ENCODE data around the gene THTPA. TPM values are rescaled to one million over a fixed set of nuclear protein-coding genes. Genes with fewer than 3 reads are reported as not detected.
A peak's percentile ranks its signal among the peaks of the same experiment; 100 is the strongest.

THTPA gene
- total RNA-seq, 2 donors from 2014 or later: 13.0 to 17.0 TPM

GRCh38 chr14:23528555-23528954, 27.5 kb upstream of the THTPA start:
- Histone ChIP-seq H3K36me3 (ENCODE audit: control insufficient read depth, insufficient read depth, low read length) (peaks cover 13% of the 10 kb centered on the region), H3K27ac (ENCODE audit: low read depth, low read length) (no peak overlapping the region), H3K4me1 (ENCODE audit: control insufficient read depth, insufficient read depth, low read length) (no peaks in the 10 kb centered on the region), H3K9ac (ENCODE audit: extremely low read depth, low read length, poor library complexity, severe bottlenecking) (no peak overlapping the region), H3K27me3 (ENCODE audit: control insufficient read depth, insufficient read depth, low read length, poor library complexity, severe bottlenecking) (no peaks in the 10 kb centered on the region), H3K4me3 (ENCODE audit: low read length) (no peak overlapping the region), H3K9me3 (ENCODE audit: control insufficient read depth, low read length) (no peaks in the 10 kb centered on the region)
- Mint-ChIP-seq H3K36me3 (ENCODE audit: low read depth) (peaks cover 36% of the 10 kb centered on the region), H3K4me3 (no peak overlapping the region), H3K4me1 (peaks cover 5% of the 10 kb centered on the region), H3K27ac (peak overlapping the region; percentile 28), H3K27me3 (ENCODE audit: insufficient read depth) (no peaks in the 10 kb centered on the region), H3K9me3 (no peaks in the 10 kb centered on the region)
- WGBS, 2 experiments (ENCODE audit: insufficient coverage in 1 of 2, insufficient read length in 1 of 2): 93 to 100% methylated on average over 1 of the region's 1 CpG
- peak; percentile 82 for DNase-seq
- TF ChIP-seq, protein P1, sequence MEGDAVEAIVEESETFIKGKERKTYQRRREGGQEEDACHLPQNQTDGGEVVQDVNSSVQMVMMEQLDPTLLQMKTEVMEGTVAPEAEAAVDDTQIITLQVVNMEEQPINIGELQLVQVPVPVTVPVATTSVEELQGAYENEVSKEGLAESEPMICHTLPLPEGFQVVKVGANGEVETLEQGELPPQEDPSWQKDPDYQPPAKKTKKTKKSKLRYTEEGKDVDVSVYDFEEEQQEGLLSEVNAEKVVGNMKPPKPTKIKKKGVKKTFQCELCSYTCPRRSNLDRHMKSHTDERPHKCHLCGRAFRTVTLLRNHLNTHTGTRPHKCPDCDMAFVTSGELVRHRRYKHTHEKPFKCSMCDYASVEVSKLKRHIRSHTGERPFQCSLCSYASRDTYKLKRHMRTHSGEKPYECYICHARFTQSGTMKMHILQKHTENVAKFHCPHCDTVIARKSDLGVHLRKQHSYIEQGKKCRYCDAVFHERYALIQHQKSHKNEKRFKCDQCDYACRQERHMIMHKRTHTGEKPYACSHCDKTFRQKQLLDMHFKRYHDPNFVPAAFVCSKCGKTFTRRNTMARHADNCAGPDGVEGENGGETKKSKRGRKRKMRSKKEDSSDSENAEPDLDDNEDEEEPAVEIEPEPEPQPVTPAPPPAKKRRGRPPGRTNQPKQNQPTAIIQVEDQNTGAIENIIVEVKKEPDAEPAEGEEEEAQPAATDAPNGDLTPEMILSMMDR (conservative IDR thresholded peaks at IDR 0.05): peak; percentile 68

DNA sequence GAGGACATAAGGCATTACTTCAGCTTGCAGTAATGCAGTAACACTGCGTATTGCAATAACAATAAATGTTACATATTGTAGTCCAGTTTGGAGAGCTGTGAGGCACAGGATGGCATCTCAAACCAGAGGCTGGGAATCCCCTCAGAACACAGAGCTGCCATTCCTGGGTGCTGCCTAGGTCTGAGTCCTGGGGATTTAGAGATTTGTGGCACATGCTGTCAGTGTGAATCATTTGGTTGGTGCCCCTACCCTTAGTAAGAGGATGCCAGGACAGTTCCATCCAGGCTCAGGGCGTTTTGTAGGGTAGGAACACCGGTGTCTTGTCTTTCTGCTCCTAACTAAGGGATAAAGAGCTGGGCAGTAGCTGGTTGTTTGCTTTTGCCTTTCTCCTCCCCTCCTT, 27.1 kb upstream of the THTPA start:
- H3K27ac Mint-ChIP-seq: no peak overlapping the region
- no peak overlapping the region for H3K27ac ChIP-seq (ENCODE audit: low read depth, low read length)
- no peaks in the 10 kb centered on the region for H3K9me3 Mint-ChIP-seq
- no peak overlapping the region for H3K9ac ChIP-seq (ENCODE audit: extremely low read depth, low read length, poor library complexity, severe bottlenecking)
- H3K4me1 ChIP-seq (ENCODE audit: control insufficient read depth, insufficient read depth, low read length): no peaks in the 10 kb centered on the region
- H3K4me1 Mint-ChIP-seq: peaks cover 5% of the 10 kb centered on the region
- no peaks in the 10 kb centered on the region for H3K27me3 ChIP-seq (ENCODE audit: control insufficient read depth, insufficient read depth, low read length, poor library complexity, severe bottlenecking)
- DNase-seq: no peak
- H3K4me3 Mint-ChIP-seq: no peak overlapping the region
- H3K36me3 Mint-ChIP-seq (ENCODE audit: low read depth): peaks cover 36% of the 10 kb centered on the region
- H3K4me3 ChIP-seq (ENCODE audit: low read length): no peak overlapping the region
- H3K36me3 ChIP-seq (ENCODE audit: control insufficient read depth, insufficient read depth, low read length): peaks cover 13% of the 10 kb centered on the region
- no peaks in the 10 kb centered on the region for H3K9me3 ChIP-seq (ENCODE audit: control insufficient read depth, low read length)
- 85 to 97% methylated on average over 3 of the region's 3 CpGs for WGBS, 2 experiments (ENCODE audit: insufficient coverage in 1 of 2, insufficient read length in 1 of 2)
- H3K27me3 Mint-ChIP-seq (ENCODE audit: insufficient read depth): no peaks in the 10 kb centered on the region
- TF ChIP-seq, protein P1 (conservative IDR thresholded peaks at IDR 0.05): no peak

DNA sequence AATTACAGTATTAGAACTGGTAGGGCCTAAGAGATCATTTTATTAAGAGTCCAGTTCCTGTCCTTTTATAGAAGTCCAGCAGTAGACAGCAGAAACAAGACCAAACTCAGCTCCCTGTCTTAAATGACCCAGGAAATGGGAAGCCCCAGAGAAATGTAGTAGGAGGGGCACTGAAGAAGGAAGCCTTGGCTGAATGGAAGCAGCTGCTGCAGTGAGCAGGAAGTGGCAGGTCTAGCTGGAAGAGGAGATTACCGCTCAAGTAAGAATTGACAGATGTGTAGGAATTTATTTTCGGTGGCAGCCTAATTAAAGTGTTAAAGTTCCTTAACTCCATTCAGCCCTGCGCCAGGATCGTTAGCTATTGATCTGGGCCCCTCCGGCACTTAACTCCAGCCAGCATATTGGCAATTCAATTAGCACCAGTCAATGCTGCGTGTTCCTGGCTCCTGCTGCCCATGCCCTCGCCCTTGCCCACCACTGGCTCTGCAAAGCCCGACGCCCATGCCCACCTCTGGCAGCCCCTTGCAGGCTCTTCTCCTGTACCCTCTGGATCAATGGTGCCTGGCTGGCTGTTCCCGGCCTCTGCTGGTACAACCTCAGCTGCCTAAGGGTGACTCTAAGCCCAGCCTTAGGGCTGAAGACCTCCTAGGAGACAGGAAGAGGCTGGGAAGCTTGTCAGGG, 25.6 kb upstream of the THTPA start:
- Mint-ChIP-seq H3K36me3 (ENCODE audit: low read depth) (peaks cover 36% of the 10 kb centered on the region), H3K9me3 (no peaks in the 10 kb centered on the region), H3K27me3 (ENCODE audit: insufficient read depth) (no peaks in the 10 kb centered on the region), H3K27ac (peak overlapping the region; percentile 4), H3K4me3 (no peak overlapping the region), H3K4me1 (peaks cover 5% of the 10 kb centered on the region)
- DNase-seq: no peak
- Histone ChIP-seq H3K36me3 (ENCODE audit: control insufficient read depth, insufficient read depth, low read length) (peaks cover 13% of the 10 kb centered on the region), H3K9ac (ENCODE audit: extremely low read depth, low read length, poor library complexity, severe bottlenecking) (no peak overlapping the region), H3K27ac (ENCODE audit: low read depth, low read length) (no peak overlapping the region), H3K4me3 (ENCODE audit: low read length) (no peak overlapping the region), H3K27me3 (ENCODE audit: control insufficient read depth, insufficient read depth, low read length, poor library complexity, severe bottlenecking) (no peaks in the 10 kb centered on the region), H3K9me3 (ENCODE audit: control insufficient read depth, low read length) (no peaks in the 10 kb centered on the region), H3K4me1 (ENCODE audit: control insufficient read depth, insufficient read depth, low read length) (no peaks in the 10 kb centered on the region)
- TF ChIP-seq, protein P1 (conservative IDR thresholded peaks at IDR 0.05): no peak
- WGBS, 2 experiments (ENCODE audit: insufficient coverage in 1 of 2, insufficient read length in 1 of 2): 93 to 95% methylated on average over 8 to 10 of the region's 10 CpGs

Data from endodermal cell (in vitro differentiated cells).